Naive thymus-derived CD8-positive, alpha-beta T cell (primary cell): ENCODE measurements around the gene ELP4. TPM values are rescaled to one million over a fixed set of nuclear protein-coding genes. Genes with fewer than 3 reads are reported as not detected.

Experiments
- ATAC-seq, 2 donors: fragments of 150-1000 bp; cut with Tn5 transposase in 1 of 2; sonication (Bioruptor Pico), chemical (Tn5 transposase) in 1 of 2; 1 replicate in 1 of 2; 2 replicates in 1 of 2; pipeline ENCODE4 v1.10.0; 2021; ENCODE audit warnings: mild to moderate bottlenecking in 2 of 2, moderate library complexity in 2 of 2
- POLR2A ChIA-PET: fragments of 350-600 bp; sonication (Branson Sonifier 250); formaldehyde crosslinking; loops from one replicate; lab custom pipeline; 2021; ENCODE audit warnings: antibody characterized with exemption; lab: Charles Lee
- DNase-seq, 10 donors: peaks; one replicate each; pipeline versions ENCODE4 v3.0.0 to v3.0.0-alpha.2; 2020 to 2022
- H3K27ac Mint-ChIP-seq, 10 donors: one replicate each; pipeline ENCODE4 v1.8.0; 2020 to 2022; ENCODE audit warnings: mild to moderate bottlenecking in 10 of 10, mixed read lengths in 10 of 10, moderate library complexity in 4 of 10, inconsistent platforms in 1 of 10
- H3K27me3 Mint-ChIP-seq, 5 donors: one replicate each; pipeline ENCODE4 v1.8.0; 2021 to 2022; ENCODE audit warnings: mixed read lengths in 5 of 5
- H3K36me3 Mint-ChIP-seq, 3 donors: one replicate each; pipeline ENCODE4 v1.8.0; 2020 to 2022; ENCODE audit warnings: mixed read lengths in 3 of 3, mild to moderate bottlenecking in 2 of 3, inconsistent platforms in 1 of 3
- H3K4me1 Mint-ChIP-seq, 4 donors: one replicate each; pipeline ENCODE4 v1.8.0; 2021 to 2022; ENCODE audit warnings: mixed read lengths in 4 of 4
- H3K4me3 Mint-ChIP-seq, 10 donors: one replicate each; pipeline ENCODE4 v1.8.0; 2020 to 2022; ENCODE audit warnings: mild to moderate bottlenecking in 10 of 10, mixed read lengths in 10 of 10, moderate library complexity in 6 of 10, inconsistent platforms in 1 of 10
- H3K9me3 Mint-ChIP-seq, 9 donors: one replicate each; pipeline ENCODE4 v1.8.0; 2020 to 2022; ENCODE audit warnings: mixed read lengths in 9 of 9, mild to moderate bottlenecking in 3 of 9, inconsistent platforms in 1 of 9, moderate library complexity in 1 of 9
- polyA plus RNA-seq, 3 donors: library from polyadenylated mRNA; unstranded; fragments of 300-500 nt; fragmentation: Illumina TruSeq; gene quantifications; one replicate each; pipeline ENCODE4 v1.2.3, GENCODE V29; 2021
- total RNA-seq, 8 experiments: library from RNA in 2 of 8; stranded (reverse) in 2 of 8; gene quantifications; one replicate each; pipeline ENCODE4 v1.2.3 and lab custom pipeline; 2021 to 2026

The ELP4 gene
- total and polyA plus RNA-seq, 5 experiments from 2014 or later = 17.8 to 25.5 (median 23.0) TPM

DNA sequence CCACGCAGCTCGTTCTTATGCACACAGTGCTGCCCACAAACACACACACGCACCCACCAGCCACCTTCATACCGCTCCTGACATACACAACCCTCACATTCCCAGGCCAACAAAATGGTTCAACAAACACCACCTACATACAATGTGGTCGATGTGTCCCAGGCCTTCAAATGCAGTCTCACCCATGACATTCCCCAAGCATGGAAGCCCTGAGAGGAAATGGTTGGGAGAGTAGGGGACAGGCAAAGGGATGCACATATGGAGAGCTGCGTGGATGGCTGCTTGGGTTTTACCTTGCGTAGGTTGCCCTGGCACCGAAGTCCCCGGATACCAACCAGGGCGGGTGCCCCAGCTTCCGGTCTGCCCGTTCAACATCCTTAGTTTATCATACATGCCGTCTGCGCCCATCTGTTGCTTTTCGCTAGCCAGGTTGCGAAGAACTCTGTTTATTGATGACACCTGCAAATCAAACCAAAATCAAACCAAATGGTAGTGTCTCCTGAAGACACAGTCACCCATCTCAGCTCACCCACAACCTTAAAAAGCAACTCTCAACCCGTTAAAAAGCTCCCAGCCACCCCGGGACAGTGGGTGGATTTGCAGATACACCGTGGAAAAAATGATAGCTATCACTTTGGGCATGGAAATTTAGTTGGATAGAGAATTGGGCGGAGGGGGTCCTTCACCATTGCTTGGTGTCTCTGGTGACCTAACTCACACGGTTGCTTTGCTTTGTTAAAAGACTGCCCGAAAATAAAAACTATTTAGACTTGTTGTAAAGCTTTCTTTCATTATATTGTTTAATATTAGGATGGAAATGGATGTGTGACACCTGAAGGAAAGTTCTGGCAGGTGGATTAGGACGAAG lies 291.1 kb downstream of the ELP4 start:
- POLR2A ChIA-PET = no interaction called here
- no peak for DNase-seq
- peaks cover 32 to 71% (median 46%) of the 10 kb centered on the region in 4 donors for H3K4me1 Mint-ChIP-seq
- peaks cover 13 to 39% (median 33%) of the 10 kb centered on the region in 3 donors for H3K36me3 Mint-ChIP-seq
- H3K9me3 Mint-ChIP-seq = peaks cover 0 to 66% (median 29%) of the 10 kb centered on the region in 9 donors
- H3K4me3 Mint-ChIP-seq = peak overlapping the region in 9 of 10 donors; percentile 6 to 78 (median 51)
- peak overlapping the region in 2 of 10 donors; percentile 10 to 73 for H3K27ac Mint-ChIP-seq
- no peak for ATAC-seq
- peaks cover 62 to 92% (median 71%) of the 10 kb centered on the region in 5 donors for H3K27me3 Mint-ChIP-seq

DNA sequence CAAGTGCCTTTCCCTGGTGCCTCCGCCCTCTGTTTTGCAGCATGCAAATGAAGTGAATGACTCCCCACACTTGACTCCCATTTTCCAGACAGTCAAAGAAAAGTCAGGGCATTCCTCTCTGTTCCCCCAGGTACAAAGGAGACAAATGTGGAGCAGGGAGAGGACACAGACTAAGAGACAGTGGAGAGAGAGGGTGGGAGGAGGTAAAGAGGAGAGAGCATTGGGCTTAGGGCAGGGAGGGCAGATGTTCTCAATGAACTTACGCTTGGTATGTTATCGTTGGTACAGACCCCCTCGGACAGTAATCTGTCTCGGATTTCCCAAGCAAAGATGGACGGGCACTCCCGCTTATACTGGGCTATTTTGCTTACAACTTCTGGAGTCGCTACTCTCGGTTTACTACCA lies 291.7 kb downstream of the ELP4 start:
- H3K27ac Mint-ChIP-seq = peak overlapping the region in 1 of 10 donors; percentile 13
- peaks cover 13 to 39% (median 29%) of the 10 kb centered on the region in 3 donors for H3K36me3 Mint-ChIP-seq
- POLR2A ChIA-PET = no interaction called here
- no peak for ATAC-seq
- DNase-seq = no peak
- peak overlapping the region in 2 of 10 donors; percentile 14 for H3K4me3 Mint-ChIP-seq
- H3K9me3 Mint-ChIP-seq = peaks cover 0 to 66% (median 29%) of the 10 kb centered on the region in 9 donors
- H3K4me1 Mint-ChIP-seq = peaks cover 32 to 72% (median 46%) of the 10 kb centered on the region in 4 donors
- H3K27me3 Mint-ChIP-seq = peaks cover 57 to 89% (median 67%) of the 10 kb centered on the region in 5 donors

DNA sequence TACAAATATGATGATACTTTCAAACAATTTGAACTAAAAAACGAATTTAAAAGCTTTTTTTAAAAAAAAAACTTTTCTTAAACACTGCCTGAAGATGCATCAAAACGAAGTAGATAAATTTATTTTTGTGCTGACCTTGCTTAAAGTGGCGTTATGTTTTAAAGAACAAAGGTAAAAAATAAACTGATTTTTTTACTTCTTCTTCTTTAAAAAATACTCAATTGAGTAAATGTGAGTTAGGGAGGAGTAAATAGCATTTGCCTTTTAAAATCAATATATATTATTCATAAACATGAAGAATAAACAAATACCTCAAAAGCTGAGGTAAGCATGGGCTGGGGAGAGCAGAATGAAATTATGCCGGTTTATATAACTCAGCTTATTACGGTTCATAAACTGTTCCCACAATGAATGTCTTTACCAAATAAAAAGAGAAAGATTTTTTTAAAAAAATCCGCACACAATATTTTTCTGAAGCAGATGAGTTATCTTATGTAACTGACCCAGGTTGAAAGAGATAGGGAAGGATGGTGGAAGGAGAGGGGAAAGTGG lies 292.5 kb downstream of the ELP4 start:
- H3K4me3 Mint-ChIP-seq = peak overlapping the region in 1 of 10 donors; percentile 66

DNA sequence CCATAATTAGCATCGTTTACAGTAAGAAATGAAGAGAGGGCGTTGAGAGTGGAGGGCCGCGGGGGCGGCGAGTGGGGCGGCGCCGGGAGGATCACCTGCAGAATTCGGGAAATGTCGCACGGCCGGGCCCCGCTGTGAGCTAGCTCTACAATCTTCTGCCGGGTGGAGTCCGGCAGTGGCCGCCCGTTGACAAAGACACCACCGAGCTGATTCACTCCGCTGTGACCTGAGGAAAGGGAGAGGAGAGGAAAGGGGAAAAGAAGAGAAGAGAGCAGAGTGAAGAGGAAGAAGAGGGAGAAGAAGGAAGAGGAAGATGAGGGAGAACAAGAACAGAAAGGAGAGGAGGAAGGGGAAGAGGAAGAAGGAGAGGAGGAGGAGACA lies 293.0 kb downstream of the ELP4 start:
- H3K9me3 Mint-ChIP-seq = peaks cover 0 to 55% (median 27%) of the 10 kb centered on the region in 9 donors
- H3K27me3 Mint-ChIP-seq = peaks cover 58 to 89% (median 71%) of the 10 kb centered on the region in 5 donors
- ATAC-seq (no peak), DNase-seq (no peak)
- H3K4me3 Mint-ChIP-seq = peak overlapping the region in 3 of 10 donors; percentile 7 to 66 (median 28)
- POLR2A ChIA-PET = no interaction called here
- peaks cover 11 to 37% (median 30%) of the 10 kb centered on the region in 3 donors for H3K36me3 Mint-ChIP-seq
- peaks cover 38 to 72% (median 47%) of the 10 kb centered on the region in 4 donors for H3K4me1 Mint-ChIP-seq
- H3K27ac Mint-ChIP-seq = no peak overlapping the region

More for the DNA sequence above, 292.5 kb downstream of the ELP4 start:
- ATAC-seq (no peak), DNase-seq (no peak)
- H3K27me3 Mint-ChIP-seq = peaks cover 57 to 89% (median 70%) of the 10 kb centered on the region in 5 donors
- peaks cover 13 to 34% (median 33%) of the 10 kb centered on the region in 3 donors for H3K36me3 Mint-ChIP-seq
- no peak overlapping the region for H3K27ac Mint-ChIP-seq
- peaks cover 0 to 59% (median 29%) of the 10 kb centered on the region in 9 donors for H3K9me3 Mint-ChIP-seq
- H3K4me1 Mint-ChIP-seq = peaks cover 35 to 77% (median 50%) of the 10 kb centered on the region in 4 donors
- POLR2A ChIA-PET = no interaction called here

DNA sequence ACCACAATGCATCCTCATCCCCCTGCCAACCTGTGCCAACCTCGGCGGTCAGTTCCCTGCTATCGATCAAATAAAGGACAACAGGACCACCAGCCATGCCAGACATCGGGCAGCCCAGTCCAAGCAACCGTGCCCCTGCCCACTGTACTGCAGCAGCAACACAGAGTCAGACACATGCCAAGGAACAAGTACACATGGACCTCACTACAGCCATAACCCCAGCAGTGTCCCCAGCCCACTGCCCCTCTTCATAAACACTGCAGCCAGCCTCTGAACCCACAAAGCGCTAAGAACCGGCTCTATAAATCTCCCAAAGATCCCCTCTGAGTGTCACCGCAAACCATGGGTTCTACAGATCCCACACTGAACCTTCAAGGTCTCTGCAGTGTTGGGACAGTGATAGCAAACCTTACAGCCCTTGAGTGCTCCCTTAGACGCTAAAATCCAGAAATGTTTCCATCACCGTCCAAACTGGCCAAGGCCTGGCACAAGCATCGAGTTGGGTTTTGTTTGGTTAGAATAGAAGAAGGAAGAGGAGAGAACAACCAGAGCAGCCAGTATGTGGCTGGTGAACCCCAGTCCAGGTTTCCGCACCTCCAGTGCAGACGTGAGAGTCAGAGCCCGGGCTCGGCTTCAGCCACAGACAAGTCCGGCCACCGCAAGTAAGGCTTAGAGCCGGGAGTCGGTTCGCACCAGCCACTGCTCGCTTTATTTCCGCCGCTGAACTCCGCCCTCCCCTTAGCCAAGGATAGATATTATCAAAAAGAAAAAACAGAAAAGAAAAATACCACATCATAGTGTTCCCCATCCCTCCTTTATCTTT lies 293.6 kb downstream of the ELP4 start:
- ATAC-seq (no peak), DNase-seq (no peak)
- peak overlapping the region; percentile 4 to 83 (median 76) for H3K4me3 Mint-ChIP-seq
- H3K36me3 Mint-ChIP-seq = peaks cover 10 to 40% (median 32%) of the 10 kb centered on the region in 3 donors
- H3K27ac Mint-ChIP-seq = no peak overlapping the region
- POLR2A ChIA-PET = no interaction called here
- peaks cover 36 to 66% (median 46%) of the 10 kb centered on the region in 4 donors for H3K4me1 Mint-ChIP-seq
- peaks cover 0 to 51% (median 30%) of the 10 kb centered on the region in 9 donors for H3K9me3 Mint-ChIP-seq
- peaks cover 60 to 89% (median 74%) of the 10 kb centered on the region in 5 donors for H3K27me3 Mint-ChIP-seq

DNA sequence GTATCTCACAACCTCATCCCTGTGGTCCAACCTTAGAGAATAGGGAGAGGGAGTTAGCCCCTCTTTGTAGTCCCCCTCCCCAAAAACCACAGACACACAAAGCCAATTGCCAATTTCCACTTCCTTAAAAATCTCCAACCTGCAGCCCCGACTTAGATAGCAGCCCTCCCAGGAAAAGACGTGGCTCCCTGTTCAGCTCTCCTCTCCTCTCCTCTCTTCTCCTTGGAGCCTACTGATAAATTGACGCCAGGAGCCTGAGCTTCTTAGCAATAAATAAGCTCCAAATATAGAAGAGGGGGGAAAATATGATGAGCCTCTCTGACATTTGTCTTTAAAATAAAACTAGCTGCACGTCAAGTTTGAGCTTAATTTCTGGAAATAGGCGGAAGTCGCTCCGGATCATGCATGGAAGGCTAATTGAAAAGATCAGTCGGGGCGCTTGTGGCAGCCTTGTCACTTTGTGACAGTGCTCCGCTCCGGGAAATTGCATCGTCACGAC lies 294.3 kb downstream of the ELP4 start:
- Mint-ChIP-seq H3K27me3 (peaks cover 66 to 93% (median 78%) of the 10 kb centered on the region in 5 donors), H3K4me1 (peaks cover 36 to 65% (median 48%) of the 10 kb centered on the region in 4 donors), H3K4me3 (peak overlapping the region; percentile 61 to 83 (median 76)), H3K9me3 (peaks cover 0 to 51% (median 30%) of the 10 kb centered on the region in 9 donors), H3K27ac (no peak overlapping the region), H3K36me3 (peaks cover 10 to 40% (median 37%) of the 10 kb centered on the region in 3 donors)
- POLR2A ChIA-PET = no interaction called here
- ATAC-seq = no peak
- no peak for DNase-seq

DNA sequence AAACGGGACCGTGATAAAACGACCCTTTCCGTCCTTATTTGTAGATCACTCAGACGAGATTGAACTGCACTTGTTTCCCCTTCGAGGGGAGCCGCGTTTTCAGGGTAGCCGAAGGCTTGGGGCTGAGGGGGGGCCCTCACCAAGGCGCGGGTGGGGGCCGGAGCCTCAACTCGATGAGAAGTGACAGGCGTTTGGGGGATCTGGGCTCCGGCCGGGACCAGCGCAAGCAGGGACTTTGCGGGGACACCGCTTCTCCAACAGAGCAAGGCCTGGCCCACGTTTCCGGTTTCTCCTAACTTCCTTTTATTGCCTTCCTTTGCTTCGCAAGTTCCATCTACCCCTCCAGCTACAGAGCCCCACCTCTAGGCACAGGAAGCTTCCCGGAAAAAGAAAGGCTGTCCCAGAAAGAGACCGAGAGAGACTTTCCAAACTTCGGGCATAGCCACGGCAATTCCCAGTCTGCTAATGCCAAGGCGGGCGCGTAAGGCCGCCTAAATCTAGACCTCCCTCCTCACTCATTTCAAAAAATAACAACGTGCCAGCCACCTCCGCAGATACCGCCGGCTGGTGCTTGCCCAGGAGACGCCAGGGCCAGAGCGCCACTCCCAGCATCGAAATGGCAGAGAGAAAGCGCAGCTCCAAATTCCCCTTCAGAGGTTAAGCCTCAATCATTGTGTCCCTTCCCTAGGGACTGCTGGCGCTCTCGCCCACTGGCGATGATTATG lies 294.9 kb downstream of the ELP4 start:
- peak overlapping the region in 1 of 10 donors; percentile 88 for H3K27ac Mint-ChIP-seq

DNA sequence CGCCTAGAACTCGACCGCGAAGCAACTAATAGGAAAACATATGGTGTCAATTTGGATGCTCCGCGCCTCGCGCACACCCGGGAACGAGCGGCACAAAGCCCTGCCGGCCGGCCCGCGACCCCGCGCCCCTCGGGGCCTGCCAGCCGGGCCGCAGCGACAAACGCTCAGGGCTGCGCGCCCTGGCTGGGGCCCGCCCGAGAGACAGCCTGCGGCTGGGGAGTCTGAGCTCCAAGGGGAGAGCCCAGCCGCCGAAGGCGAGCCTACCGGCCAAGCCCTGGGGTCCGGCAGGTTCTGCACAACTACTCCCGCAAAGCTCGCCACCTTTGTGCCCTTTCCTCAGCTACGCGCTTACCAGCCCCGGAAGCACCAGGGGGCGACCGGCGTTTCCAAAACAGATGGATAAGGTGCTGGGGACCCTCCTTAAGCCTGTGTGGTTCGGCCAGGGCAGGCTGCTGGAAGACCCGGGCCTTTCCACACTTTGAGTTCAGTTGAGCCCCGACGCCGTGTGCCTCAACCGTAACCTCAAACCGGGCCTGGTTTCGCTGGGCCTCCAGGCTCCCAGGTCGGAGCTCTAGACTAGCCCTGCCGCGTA lies 295.6 kb downstream of the ELP4 start:
- POLR2A ChIA-PET = no interaction called here
- no peak for ATAC-seq
- Mint-ChIP-seq H3K4me1 (peaks cover 36 to 63% (median 51%) of the 10 kb centered on the region in 4 donors), H3K36me3 (peaks cover 8 to 37% (median 34%) of the 10 kb centered on the region in 3 donors), H3K27me3 (peaks cover 68 to 92% (median 79%) of the 10 kb centered on the region in 5 donors), H3K4me3 (peak overlapping the region; percentile 61 to 83 (median 76)), H3K27ac (peak overlapping the region in 1 of 10 donors; percentile 88), H3K9me3 (peaks cover 0 to 51% (median 28%) of the 10 kb centered on the region in 9 donors)
- DNase-seq = no peak

More for the DNA sequence above, 294.9 kb downstream of the ELP4 start:
- DNase-seq = peak in 1 of 10 donors; percentile 15
- Mint-ChIP-seq H3K4me3 (peak overlapping the region; percentile 61 to 83 (median 76)), H3K27me3 (peaks cover 69 to 93% (median 80%) of the 10 kb centered on the region in 5 donors), H3K4me1 (peaks cover 37 to 65% (median 51%) of the 10 kb centered on the region in 4 donors), H3K9me3 (peaks cover 0 to 55% (median 30%) of the 10 kb centered on the region in 9 donors), H3K36me3 (peaks cover 10 to 40% (median 37%) of the 10 kb centered on the region in 3 donors)
- ATAC-seq = no peak
- POLR2A ChIA-PET = no interaction called here

DNA sequence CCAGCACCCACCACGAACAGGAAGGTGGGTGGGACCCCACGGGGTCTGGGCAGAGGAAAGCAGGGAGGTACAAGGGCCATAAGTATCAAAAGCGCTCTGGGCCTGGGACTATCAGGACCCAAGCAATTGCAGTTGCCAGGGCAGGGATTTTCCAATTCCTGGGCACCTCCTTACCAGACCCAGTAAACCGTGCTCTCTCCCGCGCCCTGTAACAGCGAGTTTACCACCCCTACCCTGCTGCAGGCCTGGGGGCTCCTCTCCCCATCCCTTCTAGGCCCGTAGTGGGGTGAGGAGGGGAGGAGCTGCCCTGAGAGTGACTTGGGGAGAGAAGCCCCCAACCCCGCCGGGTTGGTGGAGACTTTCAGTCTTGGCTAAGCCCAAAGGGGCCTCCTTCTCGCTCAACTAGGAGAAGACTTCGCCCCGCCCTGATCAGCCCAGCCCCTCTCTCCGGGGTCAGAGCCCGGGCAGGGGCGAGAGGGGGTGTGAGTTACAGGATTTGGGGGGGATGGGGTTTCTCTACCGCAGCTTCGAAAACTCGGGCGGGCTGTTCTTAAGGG lies 296.1 kb downstream of the ELP4 start:
- Mint-ChIP-seq H3K36me3 (peaks cover 7 to 32% (median 28%) of the 10 kb centered on the region in 3 donors), H3K9me3 (peaks cover 0 to 46% (median 23%) of the 10 kb centered on the region in 9 donors), H3K4me3 (peak overlapping the region in 2 of 10 donors; percentile 9 to 39), H3K27me3 (peaks cover 64 to 91% (median 75%) of the 10 kb centered on the region in 5 donors), H3K4me1 (peaks cover 33 to 60% (median 48%) of the 10 kb centered on the region in 4 donors), H3K27ac (peak overlapping the region in 1 of 10 donors; percentile 24)
- DNase-seq = no peak
- POLR2A ChIA-PET = no interaction called here
- no peak for ATAC-seq

DNA sequence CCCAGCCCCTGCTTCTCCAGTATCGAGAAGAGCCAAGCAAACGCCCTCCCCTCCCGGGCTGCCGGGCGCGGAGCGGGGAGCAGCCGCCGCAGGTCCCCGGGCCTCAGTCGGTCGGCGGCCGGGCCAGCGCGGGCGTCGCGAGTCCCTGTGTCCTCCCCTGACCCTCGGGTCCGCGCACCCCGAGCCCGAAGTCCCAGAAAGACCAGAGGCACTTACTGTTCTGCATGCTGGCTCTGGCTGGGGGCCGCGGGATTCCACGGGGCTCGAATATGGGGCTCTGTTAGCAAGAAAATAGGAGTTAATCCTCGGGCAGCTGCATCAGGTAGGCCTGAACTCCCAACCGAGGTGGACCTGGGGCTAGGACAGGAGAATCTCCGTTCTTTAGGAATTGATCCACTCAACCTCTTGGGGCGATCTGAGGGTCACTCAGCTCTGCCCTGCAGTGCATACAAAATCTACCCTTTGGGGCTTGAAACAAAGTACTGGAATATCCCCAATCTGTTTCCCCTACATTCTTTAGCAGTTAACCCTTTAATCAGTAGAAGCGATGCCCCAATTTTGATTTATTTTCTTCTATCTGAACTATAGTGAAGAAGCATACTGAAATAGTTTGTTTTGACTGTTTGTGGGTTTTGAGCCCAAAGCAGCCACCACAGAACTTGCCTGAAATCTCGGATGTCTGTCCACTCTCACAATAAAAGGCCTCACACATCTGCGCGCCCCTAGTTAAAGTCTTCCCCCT lies 296.8 kb downstream of the ELP4 start:
- POLR2A ChIA-PET = no interaction called here
- DNase-seq (no peak), ATAC-seq (no peak)
- Mint-ChIP-seq H3K9me3 (peaks cover 0 to 40% (median 16%) of the 10 kb centered on the region in 9 donors), H3K27me3 (peaks cover 65 to 91% (median 74%) of the 10 kb centered on the region in 5 donors), H3K27ac (peak overlapping the region in 1 of 10 donors; percentile 63), H3K36me3 (peaks cover 6 to 29% (median 21%) of the 10 kb centered on the region in 3 donors), H3K4me1 (peaks cover 37 to 60% (median 51%) of the 10 kb centered on the region in 4 donors), H3K4me3 (peak overlapping the region in 4 of 10 donors; percentile 15 to 39 (median 20))
